Mucosa of descending colon (tissue), 3 donors: ENCODE data around the gene RAMP1. TPM values are rescaled to one million over a fixed set of nuclear protein-coding genes. Genes with fewer than 3 reads are reported as not detected.
"Not testable (repeated sequence)": the region's sequence is repeated elsewhere in the genome, so short reads cannot be mapped to it uniquely, and the experiment has no call there.

Experiments
- ATAC-seq: fragments of 200-7000 bp; cut with Tn5 transposase; one replicate; pipeline ENCODE4 v1.9.1; 2020; ENCODE audit warnings: mild to moderate bottlenecking, moderate library complexity
- DNase-seq, 3 donors: peaks; one replicate each; pipeline ENCODE4 v3.0.0-alpha.2; 2020
- H3K36me3 ChIP-seq: fragments of 200-600 bp; one replicate; pipeline ENCODE4 v1.8.0; 2021; ENCODE audit warnings: low read depth, mild to moderate bottlenecking
- H3K4me1 ChIP-seq: fragments of 200-600 bp; one replicate; pipeline ENCODE4 v1.8.0; 2021; ENCODE audit warnings: low read depth, mild to moderate bottlenecking
- H3K4me3 ChIP-seq: fragments of 200-600 bp; one replicate; pipeline ENCODE4 v1.8.0; 2021; ENCODE audit warnings: mild to moderate bottlenecking
- H3K9me3 ChIP-seq: fragments of 200-600 bp; one replicate; pipeline ENCODE4 v1.8.0; 2021; ENCODE audit warnings: mild to moderate bottlenecking
- CTCF ChIP-seq: fragments of 200-600 bp; IDR thresholded peaks from one replicate; pipeline ENCODE4 v1.8.0; 2022; ENCODE audit warnings: antibody characterized with exemption, mild to moderate bottlenecking
- intact Hi-C, 2 donors: fragments of 100-400 bp; cut with DNase I in 1 of 2; cut with micrococcal nuclease in 1 of 2; formaldehyde crosslinking; loops; one replicate each; pipeline versions ENCODE4 v1.11.0 to v1.11.1; 2022; cut with DNase I, micrococcal nuclease
- total RNA-seq, 3 donors: library from RNA; stranded (reverse); fragmentation: NEBNext Ultra II Directional in 2 of 3; extraction: Animal tissue kit (Norgen Biotek cat#: 25700) in 2 of 3; gene quantifications; one replicate each; pipeline versions ENCODE4 v1.2.1 to v1.2.4, GENCODE V29; 2021 to 2023
- donor health status: DM: no; HTN: no; CAD: no; lungs with moderate emphysema.
- donor health status: DM: no; HTN: no; CAD: no.
- donor health status: DM: no; HTN: yes; CAD: no.

The RAMP1 gene
- total RNA-seq, 3 donors from 2014 or later, result 4.9 to 154 (median 10.9) TPM

- Histone ChIP-seq H3K9me3 (no peaks in the 10 kb centered on the region), H3K4me3 (no peak overlapping the region), H3K36me3 (no peaks in the 10 kb centered on the region), H3K4me1 (no peaks in the 10 kb centered on the region)
- intact Hi-C loops, result no loop called here
- DNase-seq (no peak), ATAC-seq (no peak)
- no peak for TF ChIP-seq CTCF
These were observed 24.1 kb upstream of the RAMP1 start for GRCh38 chr2:237835372-237835771.

GRCh38 chr2:237841051-237841450, 18.4 kb upstream of the RAMP1 start:
- Histone ChIP-seq H3K36me3 (no peaks in the 10 kb centered on the region), H3K4me3 (no peak overlapping the region), H3K4me1 (no peaks in the 10 kb centered on the region), H3K9me3 (no peaks in the 10 kb centered on the region)
- intact Hi-C loops, result no loop called here
- TF ChIP-seq CTCF, result no peak
- ATAC-seq (no peak), DNase-seq (no peak)

GRCh38 chr2:237848940-237849339, 10.5 kb upstream of the RAMP1 start:
- H3K36me3 ChIP-seq, H3K4me3 ChIP-seq, H3K4me1 ChIP-seq, intact Hi-C loops, DNase-seq, ATAC-seq, H3K9me3 ChIP-seq: not testable (repeated sequence)

- TF ChIP-seq CTCF, result no peak
- ATAC-seq (no peak), DNase-seq (no peak)
- intact Hi-C loops, result loop anchor here in 1 of 2 donors (10.0 kb wide), 1 partner anchor 401 kb away; no protein-coding TSS in a partner anchor
- Histone ChIP-seq H3K4me3 (no peak overlapping the region), H3K36me3 (no peaks in the 10 kb centered on the region), H3K9me3 (no peaks in the 10 kb centered on the region), H3K4me1 (peaks cover 6% of the 10 kb centered on the region)
These were observed 5.1 kb upstream of the RAMP1 start for GRCh38 chr2:237854295-237854694.

GRCh38 chr2:237857791-237858190, 1.6 kb upstream of the RAMP1 start:
- no peak for TF ChIP-seq CTCF
- no peaks in the 10 kb centered on the region for H3K36me3 ChIP-seq
- H3K4me1 ChIP-seq, result peaks cover 32% of the 10 kb centered on the region
- DNase-seq (no peak), ATAC-seq (no peak)
- H3K9me3 ChIP-seq, result no peaks in the 10 kb centered on the region
- intact Hi-C loops, result loop anchor here in 1 of 2 donors (10.0 kb wide), 1 partner anchor 397 kb away; no protein-coding TSS in a partner anchor
- no peak overlapping the region for H3K4me3 ChIP-seq

GRCh38 chr2:237858294-237859081, 935 bp upstream of the RAMP1 start:
- peak; percentile 79 for ATAC-seq
- TF ChIP-seq CTCF, result peak; percentile 23
- peak in 2 of 3 donors; percentile 69 to 74 for DNase-seq
- no peaks in the 10 kb centered on the region for H3K36me3 ChIP-seq
- H3K4me1 ChIP-seq, result peaks cover 32% of the 10 kb centered on the region
- H3K4me3 ChIP-seq, result no peak overlapping the region
- no peaks in the 10 kb centered on the region for H3K9me3 ChIP-seq
- intact Hi-C loops, result loop anchor here in 1 of 2 donors (10.0 kb wide), 1 partner anchor 396 kb away; no protein-coding TSS in a partner anchor
